ENCODE results near the gene LRMDA. TPM values are rescaled to one million over a fixed set of nuclear protein-coding genes. Genes with fewer than 3 reads are reported as not detected.
A peak's percentile ranks its signal among the peaks of the same experiment; 100 is the strongest.

Gene LRMDA
- total RNA-seq, 1 donor from 2014 or later: 17.3 TPM

GRCh38 chr10:75940742-75941141, 509.3 kb downstream of the LRMDA start:
- no peak for DNase-seq (ENCODE audit: low read depth in 2 of 2)

- no peak for DNase-seq (ENCODE audit: low read depth in 2 of 2)
These were observed 509.9 kb downstream of the LRMDA start for GRCh38 chr10:75941223-75941801.

- no peak for DNase-seq (ENCODE audit: low read depth in 2 of 2)
These were observed 512.6 kb downstream of the LRMDA start for GRCh38 chr10:75944061-75944460.

DNA sequence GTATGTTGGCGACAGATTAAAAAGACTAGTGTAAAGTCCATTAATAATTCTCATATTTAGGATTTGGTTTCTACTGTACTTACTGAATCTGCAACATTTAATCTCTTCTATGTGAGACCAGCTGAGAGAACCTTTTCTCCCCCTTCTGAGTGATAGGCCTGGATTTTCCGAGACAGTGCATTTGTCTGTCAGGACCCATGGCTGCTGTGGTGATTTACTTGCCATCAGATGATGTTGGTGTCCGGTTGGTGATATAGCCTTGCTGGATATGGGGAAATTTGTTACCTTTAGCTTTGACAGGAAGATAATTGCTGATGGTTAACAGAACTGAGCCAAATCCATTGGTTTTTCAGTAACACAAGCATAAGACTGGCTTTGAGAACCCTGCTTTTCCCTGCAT, 517.2 kb downstream of the LRMDA start:
- DNase-seq (ENCODE audit: low read depth in 2 of 2): no peak

- no peak for DNase-seq (ENCODE audit: low read depth in 2 of 2)
These were observed 518.9 kb downstream of the LRMDA start for GRCh38 chr10:75950307-75950706.

GRCh38 chr10:75950997-75951589, 519.7 kb downstream of the LRMDA start:
- DNase-seq (ENCODE audit: low read depth in 2 of 2): no peak

DNA sequence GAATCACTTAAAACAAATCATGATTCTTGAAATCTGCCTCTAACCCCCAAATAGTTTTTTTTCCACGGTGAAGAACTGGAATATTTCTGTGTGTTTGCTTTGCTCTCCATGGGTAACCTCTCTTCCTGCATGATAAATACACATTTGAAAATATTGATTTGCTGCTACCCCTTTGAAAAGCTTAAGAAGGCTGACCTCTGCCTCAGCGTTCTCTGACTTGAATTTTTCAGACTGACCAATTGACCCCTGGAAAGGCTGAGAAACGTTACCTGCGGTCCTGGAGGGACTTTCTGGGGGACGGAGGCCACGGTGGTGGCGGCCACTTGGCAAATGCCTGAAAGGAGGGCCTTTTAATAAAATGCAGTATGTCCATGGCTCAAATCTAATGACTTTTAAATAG, 520.2 kb downstream of the LRMDA start:
- DNase-seq (ENCODE audit: low read depth in 2 of 2): no peak

- DNase-seq (ENCODE audit: low read depth in 2 of 2): no peak
These were observed 520.7 kb downstream of the LRMDA start for GRCh38 chr10:75952093-75952492.

- no peak for DNase-seq (ENCODE audit: low read depth in 2 of 2)
These were observed 523.1 kb downstream of the LRMDA start for GRCh38 chr10:75954486-75954885.

DNA sequence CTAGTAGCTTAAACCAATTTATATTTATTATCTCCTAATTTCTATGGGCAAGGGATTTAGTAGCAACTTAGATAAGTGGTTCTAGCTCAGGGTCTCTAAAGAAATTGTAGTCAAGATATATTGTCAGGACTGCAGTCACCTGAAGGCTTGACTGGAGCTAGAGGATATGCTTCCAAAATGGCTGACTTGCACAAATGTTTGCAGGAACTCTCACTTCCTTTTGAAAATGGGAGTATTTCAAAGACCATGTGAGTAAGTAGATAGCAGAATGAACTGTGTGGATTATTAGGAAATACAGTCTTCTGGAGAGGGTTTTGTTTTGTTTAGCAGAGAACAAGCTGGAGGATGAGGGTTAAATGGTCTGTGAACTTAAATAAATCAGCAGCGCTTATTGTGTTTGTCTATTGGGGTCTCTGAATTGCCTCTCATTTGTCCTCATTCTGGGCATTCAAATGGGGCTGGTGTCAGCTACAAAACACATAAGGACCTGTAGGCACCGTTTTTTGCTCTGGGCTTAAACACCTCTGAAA, 524.6 kb downstream of the LRMDA start:
- DNase-seq (ENCODE audit: low read depth in 2 of 2): no peak

DNA sequence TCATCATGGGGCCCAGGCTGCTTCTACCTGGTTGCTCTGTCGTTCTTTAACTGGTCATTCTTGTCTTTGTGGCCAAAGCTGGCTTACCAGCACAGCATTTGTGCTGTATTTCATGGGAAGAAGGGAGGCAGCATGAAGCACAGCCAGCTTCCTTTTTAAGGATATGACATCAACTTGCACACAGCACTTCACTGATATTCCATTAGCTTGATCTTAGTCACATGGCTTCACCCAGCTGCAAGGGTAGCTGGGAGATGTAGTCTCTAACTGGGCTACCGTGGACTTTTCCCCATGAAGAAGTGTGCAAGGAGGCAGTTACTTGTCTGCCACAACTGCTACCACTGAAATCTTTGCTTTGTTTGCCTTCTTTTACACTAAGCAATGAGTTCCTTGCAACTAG, 525.2 kb downstream of the LRMDA start:
- DNase-seq (ENCODE audit: low read depth in 2 of 2): peak; percentile 7 to 23

DNA sequence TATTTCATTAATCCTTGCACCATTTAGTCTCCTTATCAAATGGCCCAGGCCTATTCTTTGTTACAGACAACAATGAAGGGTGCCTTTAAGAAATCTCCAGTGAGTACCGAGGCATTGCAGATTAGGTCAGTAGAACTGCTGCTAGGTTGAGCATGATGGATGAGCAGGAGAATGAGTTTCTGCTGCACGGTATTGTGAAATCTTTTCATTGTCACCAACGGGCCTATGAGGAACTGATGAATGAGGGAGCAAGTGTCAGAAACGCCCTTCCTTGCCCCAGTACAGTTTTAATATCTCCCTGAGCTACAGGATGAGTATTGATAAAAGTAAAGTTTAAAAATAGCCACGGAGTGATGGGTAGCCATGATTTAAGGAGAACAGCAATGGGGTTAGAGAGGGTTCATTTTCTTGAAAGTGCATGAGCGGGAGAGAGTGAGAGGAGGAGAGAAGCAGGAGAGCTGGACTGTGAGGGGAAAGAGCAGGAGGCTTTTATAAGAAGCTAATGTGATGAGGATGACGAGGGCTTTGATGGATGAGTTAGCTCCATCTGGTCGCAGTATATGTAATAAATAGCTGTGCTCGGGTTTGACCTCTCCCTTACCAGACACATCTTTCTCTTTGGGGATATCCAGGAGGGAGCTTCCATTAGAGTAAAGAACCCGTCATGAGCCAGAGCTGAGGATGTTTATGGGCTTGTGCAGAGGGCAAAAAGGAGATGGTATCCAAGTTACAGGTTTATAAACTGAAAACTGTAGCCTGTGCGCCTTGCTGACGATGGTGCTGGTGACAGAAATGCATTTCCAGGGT, 526.1 kb downstream of the LRMDA start:
- DNase-seq (ENCODE audit: low read depth in 2 of 2): no peak

GRCh38 chr10:75959209-75959608, 527.8 kb downstream of the LRMDA start:
- DNase-seq (ENCODE audit: low read depth in 2 of 2): no peak

DNA sequence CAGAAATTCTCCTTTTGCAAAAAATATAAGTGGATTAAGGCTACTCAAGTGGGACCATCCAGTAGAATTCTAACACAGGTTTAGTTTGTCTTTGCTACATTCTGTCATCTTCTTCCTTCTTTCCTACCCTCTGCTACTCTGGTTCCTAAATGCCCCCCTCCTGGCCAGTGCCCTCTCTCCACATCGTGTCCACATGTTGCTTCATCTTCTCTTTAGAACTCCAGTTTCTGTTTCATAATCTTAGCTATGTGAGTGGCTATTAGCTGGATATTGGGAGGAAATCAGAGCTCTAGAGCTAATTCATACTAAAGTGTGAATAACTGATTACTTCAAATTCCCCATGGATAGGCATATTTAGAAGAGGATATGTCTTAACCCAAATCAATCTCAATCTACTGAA, 528.5 kb downstream of the LRMDA start:
- DNase-seq (ENCODE audit: low read depth in 2 of 2): no peak

GRCh38 chr10:75962395-75963061, 531.1 kb downstream of the LRMDA start:
- no peak for DNase-seq (ENCODE audit: low read depth in 2 of 2)

DNA sequence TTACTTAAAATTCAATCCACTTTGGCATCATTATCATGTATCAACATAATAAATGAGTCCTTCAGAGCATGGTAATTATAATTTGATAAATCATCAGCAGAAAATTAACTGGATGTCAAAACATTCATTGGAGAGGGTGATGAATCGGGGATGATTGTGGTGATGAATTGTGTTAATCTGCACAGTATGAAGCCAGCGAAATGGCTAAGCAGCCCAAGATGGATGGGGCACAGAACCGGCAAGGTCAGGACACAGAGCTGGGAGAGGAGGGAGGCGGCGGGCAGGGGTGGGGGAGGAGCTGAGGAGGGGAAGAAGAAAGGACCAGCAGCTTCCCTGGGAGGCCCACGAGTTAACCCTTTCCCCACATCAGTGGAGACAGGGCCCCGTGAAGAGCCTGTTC, 536.1 kb downstream of the LRMDA start:
- DNase-seq (ENCODE audit: low read depth in 2 of 2): no peak

DNA sequence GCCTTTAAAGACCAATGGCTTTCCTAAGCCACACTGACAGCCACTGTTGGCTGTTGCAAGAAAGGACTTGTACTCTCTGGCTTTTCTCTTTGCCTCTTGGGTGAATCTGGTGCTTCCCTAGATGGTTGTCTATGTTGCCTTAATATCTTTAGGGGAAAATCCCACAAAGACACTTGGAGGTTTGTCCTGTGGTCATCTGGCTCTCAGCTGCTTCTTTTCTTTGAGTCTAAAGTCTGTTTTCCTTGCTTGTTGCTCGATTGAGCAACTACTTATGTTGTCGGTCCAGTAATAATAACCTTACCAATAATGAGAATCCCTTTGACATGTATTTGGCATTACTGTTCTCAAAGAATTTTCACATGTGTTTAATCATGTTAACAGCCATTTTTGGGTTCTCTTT, 537.6 kb downstream of the LRMDA start:
- DNase-seq (ENCODE audit: low read depth in 2 of 2): no peak

DNA sequence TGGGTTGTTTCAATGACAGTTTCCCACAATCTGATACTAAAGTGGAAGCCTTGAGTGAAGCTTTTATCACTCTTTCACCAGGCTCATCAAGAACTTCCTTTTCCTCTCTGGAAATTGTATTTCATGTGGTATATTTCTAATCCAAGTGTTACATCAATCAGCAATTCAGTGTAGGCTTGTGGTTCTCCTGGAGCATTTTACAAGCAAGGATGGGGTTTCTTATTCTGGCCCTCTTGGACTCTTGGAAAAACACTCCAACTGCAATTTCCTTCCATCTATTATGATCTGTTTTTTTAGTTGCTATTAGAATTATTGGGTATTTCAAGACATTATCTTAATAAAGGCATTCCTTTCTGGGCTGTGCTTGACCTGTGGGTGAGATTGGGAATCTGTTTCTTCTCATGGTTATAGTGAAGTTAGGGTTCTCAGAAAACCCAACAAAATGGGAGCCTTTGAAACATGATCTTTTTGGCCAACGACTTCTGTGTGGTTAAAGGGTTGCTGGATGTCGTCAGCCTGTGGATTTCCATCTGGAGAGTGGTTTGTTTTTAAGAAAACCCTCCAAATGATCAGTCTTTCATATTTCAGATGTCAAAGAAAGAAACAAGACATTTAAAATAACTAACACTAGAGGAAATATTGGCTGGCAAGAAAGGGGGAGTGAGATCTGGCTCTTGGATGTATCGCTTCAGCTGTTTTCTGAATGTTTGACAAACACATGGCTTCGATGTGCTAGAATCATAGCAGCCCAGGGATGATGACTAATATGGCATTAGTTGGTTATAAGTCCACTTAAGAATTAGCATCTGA, 540.2 kb downstream of the LRMDA start:
- DNase-seq (ENCODE audit: low read depth in 2 of 2): peak in 1 of 2 donors; percentile 8

DNA sequence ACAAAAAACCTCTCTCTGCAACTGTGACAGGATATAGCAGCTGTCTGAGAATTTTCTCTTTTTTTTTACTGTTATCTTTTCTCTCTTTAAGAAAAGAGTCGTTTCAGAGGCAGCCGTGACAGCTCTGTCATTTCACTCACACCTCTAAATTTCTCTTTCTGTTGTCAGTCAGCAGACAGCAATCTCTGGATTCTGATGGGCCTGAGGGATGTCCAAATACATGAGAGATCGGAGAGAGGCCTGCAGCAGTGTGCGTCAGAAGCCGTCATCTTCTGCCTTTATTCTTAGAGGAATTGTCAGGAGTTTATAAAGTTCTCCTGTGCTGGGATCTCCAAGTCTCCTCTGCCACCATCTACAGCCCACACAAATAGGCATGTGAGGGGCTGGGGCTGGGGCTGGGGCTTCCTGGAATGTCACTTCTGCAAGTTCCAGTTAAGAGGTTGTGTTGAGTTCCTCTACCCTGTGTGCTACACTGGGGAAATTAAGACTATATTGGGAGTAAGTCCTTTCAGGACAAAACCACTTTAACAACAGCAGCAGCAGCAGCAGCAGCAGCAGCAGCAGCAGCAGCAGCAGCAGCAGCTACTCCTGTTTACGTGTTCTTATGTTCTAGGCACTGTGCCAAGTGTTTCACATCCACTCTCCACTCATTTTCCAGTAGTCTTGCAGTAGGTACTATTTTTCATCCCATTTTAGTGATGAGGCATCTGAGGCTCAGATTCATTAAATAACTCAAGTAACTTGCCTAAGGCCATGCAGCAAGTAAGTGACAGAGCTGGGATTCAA, 541.3 kb downstream of the LRMDA start:
- DNase-seq (ENCODE audit: low read depth in 2 of 2): peak; percentile 7 to 73

GRCh38 chr10:75974080-75974479, 542.7 kb downstream of the LRMDA start:
- no peak for DNase-seq (ENCODE audit: low read depth in 2 of 2)

All from lung microvascular endothelial cell (primary cell).